Peyer's patch (tissue), 4 donors: ENCODE data around the gene TTC4.

ENCODE experiments used
- CTCF ChIP-seq, 6 experiments: fragments of 450-650 bp in 4 of 6; fragments of 200-600 bp in 2 of 6; sonication (generic) in 1 of 6; IDR thresholded peaks; one replicate each; pipeline ENCODE4 v1.5.1; 2017 to 2019; ENCODE audit warnings: antibody characterized with exemption in 6 of 6, mild to moderate bottlenecking in 3 of 6, moderate library complexity in 1 of 6
- POLR2A ChIP-seq, 2 donors: fragments of 450-650 bp; IDR thresholded peaks; one replicate each; pipeline ENCODE4 v1.5.1; 2017; ENCODE audit warnings: antibody characterized with exemption in 2 of 2, mild to moderate bottlenecking in 2 of 2, moderate library complexity in 2 of 2

GRCh38 chr1:54709547-54710292, 5.9 kb upstream of the TTC4 start:
- TF ChIP-seq CTCF (IDR thresholded peaks at IDR 0.05) (no peak), POLR2A (IDR thresholded peaks at IDR 0.05) (no peak)
